ENCODE results near the gene C16orf96. TPM values are rescaled to one million over a fixed set of nuclear protein-coding genes. Genes with fewer than 3 reads are reported as not detected.

The C16orf96 gene
- total RNA-seq, 1 donor from 2014 or later: not detected

- intact Hi-C loops (cut with micrococcal nuclease): no loop called here
- H3K4me1 Mint-ChIP-seq (ENCODE audit: low read depth): peaks cover 44% of the 10 kb centered on the region
- H3K4me3 Mint-ChIP-seq (ENCODE audit: low read depth): no peak overlapping the region
- no peaks in the 10 kb centered on the region for H3K9me3 Mint-ChIP-seq
- no peak for DNase-seq (ENCODE audit: low spot score)
- H3K36me3 Mint-ChIP-seq (ENCODE audit: low read depth): peaks cover 30% of the 10 kb centered on the region
- H3K27ac Mint-ChIP-seq: no peak overlapping the region
- H3K27me3 Mint-ChIP-seq (ENCODE audit: low read depth): no peaks in the 10 kb centered on the region
These were observed 23.9 kb upstream of the C16orf96 start for GRCh38 chr16:4532238-4532637.

GRCh38 chr16:4533490-4533889 lies 22.6 kb upstream of the C16orf96 start:
- H3K9me3 Mint-ChIP-seq: no peaks in the 10 kb centered on the region
- no peaks in the 10 kb centered on the region for H3K27me3 Mint-ChIP-seq (ENCODE audit: low read depth)
- no peak overlapping the region for H3K27ac Mint-ChIP-seq
- H3K36me3 Mint-ChIP-seq (ENCODE audit: low read depth): peaks cover 31% of the 10 kb centered on the region
- peaks cover 44% of the 10 kb centered on the region for H3K4me1 Mint-ChIP-seq (ENCODE audit: low read depth)
- no peak overlapping the region for H3K4me3 Mint-ChIP-seq (ENCODE audit: low read depth)
- no peak for DNase-seq (ENCODE audit: low spot score)
- intact Hi-C loops (cut with micrococcal nuclease): no loop called here

GRCh38 chr16:4534151-4534790 lies 21.9 kb upstream of the C16orf96 start:
- H3K4me3 Mint-ChIP-seq (ENCODE audit: low read depth): no peak overlapping the region
- H3K27me3 Mint-ChIP-seq (ENCODE audit: low read depth): no peaks in the 10 kb centered on the region
- peaks cover 43% of the 10 kb centered on the region for H3K4me1 Mint-ChIP-seq (ENCODE audit: low read depth)
- intact Hi-C loops (cut with micrococcal nuclease): no loop called here
- H3K27ac Mint-ChIP-seq: peak overlapping the region; percentile 47
- DNase-seq (ENCODE audit: low spot score): no peak
- H3K36me3 Mint-ChIP-seq (ENCODE audit: low read depth): peaks cover 36% of the 10 kb centered on the region
- peaks cover 6% of the 10 kb centered on the region for H3K9me3 Mint-ChIP-seq

DNA sequence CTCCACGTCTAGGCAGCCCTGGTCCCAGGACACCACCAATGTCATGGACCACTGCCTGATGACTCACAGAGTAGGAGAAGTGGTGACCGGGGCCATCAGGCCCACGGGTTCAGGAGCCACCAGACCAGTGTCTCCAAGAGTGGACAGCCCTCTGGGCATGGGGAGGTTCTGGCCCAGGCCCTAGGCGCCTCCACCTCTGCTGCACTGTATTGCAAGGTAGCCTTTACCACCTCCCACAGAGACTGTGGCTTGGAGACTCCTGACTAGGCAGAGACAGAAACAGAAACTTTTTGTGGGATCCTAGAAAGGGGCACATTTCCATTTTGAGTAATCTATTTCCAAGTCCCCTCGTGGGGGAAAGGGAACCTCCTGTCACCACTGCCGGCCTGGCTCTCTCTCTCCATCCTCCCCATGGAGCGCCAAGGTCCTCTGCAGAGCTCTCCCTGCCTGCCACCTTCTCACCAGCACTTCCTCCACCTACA lies 20.5 kb upstream of the C16orf96 start:
- H3K27ac Mint-ChIP-seq: peak overlapping the region; percentile 40
- H3K4me3 Mint-ChIP-seq (ENCODE audit: low read depth): peak overlapping the region; percentile 24
- peaks cover 42% of the 10 kb centered on the region for H3K36me3 Mint-ChIP-seq (ENCODE audit: low read depth)
- intact Hi-C loops (cut with micrococcal nuclease): loop anchor here (2.0 to 5.0 kb wide), 4 partner anchors 29 to 142 kb away; partner anchors contain the start of gene CORO7
- no peaks in the 10 kb centered on the region for H3K27me3 Mint-ChIP-seq (ENCODE audit: low read depth)
- DNase-seq (ENCODE audit: low spot score): no peak
- H3K4me1 Mint-ChIP-seq (ENCODE audit: low read depth): peaks cover 38% of the 10 kb centered on the region
- peaks cover 16% of the 10 kb centered on the region for H3K9me3 Mint-ChIP-seq

DNA sequence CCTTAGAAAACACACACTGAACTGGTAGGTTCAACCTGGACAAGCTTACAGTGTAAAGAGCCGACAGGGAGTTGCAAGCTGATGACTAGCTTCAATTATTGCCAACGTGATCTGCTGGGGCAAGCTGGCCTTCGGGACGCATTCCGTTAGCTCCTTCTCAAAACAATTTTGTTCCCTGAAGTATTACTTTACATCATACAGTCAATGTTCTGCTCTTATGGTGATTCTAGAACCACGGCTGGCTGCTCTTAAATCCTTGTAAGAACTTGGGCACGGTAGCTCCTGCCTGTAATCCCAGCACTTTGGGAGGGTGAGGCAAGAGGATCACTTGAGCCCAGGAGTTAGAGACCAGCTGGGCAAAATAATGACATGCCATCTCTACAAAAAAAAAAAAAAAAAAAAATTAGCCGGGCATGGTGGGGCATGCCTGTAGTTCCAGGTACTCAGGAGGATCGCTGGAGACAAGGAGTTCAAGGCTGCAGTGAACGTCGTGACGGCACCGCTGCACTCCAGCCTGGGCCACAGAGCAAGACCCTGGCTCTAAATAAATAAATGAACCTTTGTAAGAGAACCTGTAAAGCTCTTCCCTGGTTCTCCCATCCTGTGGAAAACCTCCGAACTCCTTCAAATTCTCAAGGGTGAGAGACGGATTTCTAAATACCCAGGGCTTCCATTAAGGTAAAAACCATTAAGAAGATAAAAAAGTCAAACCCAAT lies 19.6 kb upstream of the C16orf96 start:
- peaks cover 38% of the 10 kb centered on the region for H3K4me1 Mint-ChIP-seq (ENCODE audit: low read depth)
- intact Hi-C loops (cut with micrococcal nuclease): loop anchor here (2.0 to 5.0 kb wide), 4 partner anchors 30 to 141 kb away; partner anchors contain the start of gene CORO7
- H3K27me3 Mint-ChIP-seq (ENCODE audit: low read depth): no peaks in the 10 kb centered on the region
- H3K36me3 Mint-ChIP-seq (ENCODE audit: low read depth): peaks cover 42% of the 10 kb centered on the region
- peaks cover 16% of the 10 kb centered on the region for H3K9me3 Mint-ChIP-seq
- peak overlapping the region; percentile 80 for H3K4me3 Mint-ChIP-seq (ENCODE audit: low read depth)
- DNase-seq (ENCODE audit: low spot score): no peak
- peak overlapping the region; percentile 40 for H3K27ac Mint-ChIP-seq

GRCh38 chr16:4537376-4538343 lies 18.5 kb upstream of the C16orf96 start:
- H3K4me3 Mint-ChIP-seq (ENCODE audit: low read depth): peak overlapping the region; percentile 80
- peak overlapping the region; percentile 30 for H3K27ac Mint-ChIP-seq
- intact Hi-C loops (cut with micrococcal nuclease): loop anchor here (2.0 to 5.0 kb wide), 5 partner anchors 31 to 140 kb away; partner anchors contain the start of genes CORO7 and HMOX2
- H3K27me3 Mint-ChIP-seq (ENCODE audit: low read depth): no peaks in the 10 kb centered on the region
- H3K9me3 Mint-ChIP-seq: peaks cover 16% of the 10 kb centered on the region
- peaks cover 38% of the 10 kb centered on the region for H3K4me1 Mint-ChIP-seq (ENCODE audit: low read depth)
- H3K36me3 Mint-ChIP-seq (ENCODE audit: low read depth): peaks cover 33% of the 10 kb centered on the region
- DNase-seq (ENCODE audit: low spot score): no peak

- Mint-ChIP-seq H3K4me3 (ENCODE audit: low read depth) (peak within 1 kb of the TSS; percentile 80), H3K36me3 (ENCODE audit: low read depth) (peaks cover 25% of the 10 kb centered on the region), H3K27me3 (ENCODE audit: low read depth) (no peaks in the 10 kb centered on the region), H3K4me1 (ENCODE audit: low read depth) (peaks cover 38% of the 10 kb centered on the region), H3K9me3 (peaks cover 16% of the 10 kb centered on the region), H3K27ac (peak within 1 kb of the TSS; percentile 72)
- intact Hi-C loops (cut with micrococcal nuclease): loop anchor here (1.0 to 5.0 kb wide), 5 partner anchors 9 to 139 kb away; partner anchors contain the start of genes CORO7 and HMOX2
- peak; percentile 87 for DNase-seq (ENCODE audit: low spot score)
These were observed 17.5 kb upstream of the C16orf96 start, which contains the start of gene CDIP1 for GRCh38 chr16:4538350-4539235. Gene CDIP1, minus strand, starts transcription at chr16:4538773. Its CDS starts 24,643 bp downstream, at chr16:4514130.

DNA sequence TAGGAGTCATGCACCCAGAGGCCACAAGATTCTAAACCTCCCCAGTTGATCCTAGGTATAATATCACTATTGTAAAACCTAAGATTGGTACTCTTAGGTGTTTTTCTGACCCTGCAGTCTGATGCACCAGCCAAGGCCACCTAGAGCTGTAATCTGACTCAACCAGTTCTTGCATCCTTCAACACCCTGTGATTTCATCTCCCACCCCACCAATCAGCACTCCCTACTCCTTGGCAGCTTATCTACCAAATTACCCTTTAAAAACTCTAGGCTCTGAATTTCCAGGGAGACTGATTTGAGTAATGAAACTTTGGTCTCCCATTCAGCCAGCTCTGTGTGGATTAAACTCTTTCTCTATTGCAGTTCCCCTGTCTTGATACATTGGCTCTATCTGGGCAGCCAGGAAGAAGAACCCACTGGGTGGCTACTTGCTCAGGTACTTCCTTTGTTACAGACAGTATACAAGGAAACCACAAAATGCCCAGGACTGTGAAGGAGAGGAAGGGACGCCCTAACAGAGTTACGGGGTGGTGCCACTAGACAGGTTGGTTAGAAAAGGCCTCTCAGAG lies 16.3 kb upstream of the C16orf96 start:
- Mint-ChIP-seq H3K4me3 (ENCODE audit: low read depth) (no peak overlapping the region), H3K36me3 (ENCODE audit: low read depth) (peaks cover 19% of the 10 kb centered on the region), H3K27me3 (ENCODE audit: low read depth) (peaks cover 2% of the 10 kb centered on the region), H3K4me1 (ENCODE audit: low read depth) (peaks cover 34% of the 10 kb centered on the region), H3K27ac (peak overlapping the region; percentile 40), H3K9me3 (peaks cover 16% of the 10 kb centered on the region)
- no peak for DNase-seq (ENCODE audit: low spot score)
- intact Hi-C loops (cut with micrococcal nuclease): loop anchor here (1.0 to 5.0 kb wide), 5 partner anchors 10 to 138 kb away; partner anchors contain the start of genes CORO7 and HMOX2

- Mint-ChIP-seq H3K4me1 (ENCODE audit: low read depth) (peaks cover 6% of the 10 kb centered on the region), H3K9me3 (peaks cover 8% of the 10 kb centered on the region), H3K36me3 (ENCODE audit: low read depth) (peaks cover 6% of the 10 kb centered on the region), H3K27ac (no peak overlapping the region), H3K27me3 (ENCODE audit: low read depth) (peaks cover 3% of the 10 kb centered on the region), H3K4me3 (ENCODE audit: low read depth) (no peak overlapping the region)
- DNase-seq (ENCODE audit: low spot score): no peak
- intact Hi-C loops (cut with micrococcal nuclease): no loop called here
These were observed 11.7 kb upstream of the C16orf96 start for GRCh38 chr16:4544473-4544872.

GRCh38 chr16:4548124-4548523 lies 8.0 kb upstream of the C16orf96 start:
- DNase-seq (ENCODE audit: low spot score): no peak
- no peak overlapping the region for H3K27ac Mint-ChIP-seq
- H3K27me3 Mint-ChIP-seq (ENCODE audit: low read depth): peaks cover 5% of the 10 kb centered on the region
- no peaks in the 10 kb centered on the region for H3K36me3 Mint-ChIP-seq (ENCODE audit: low read depth)
- no peak overlapping the region for H3K4me3 Mint-ChIP-seq (ENCODE audit: low read depth)
- H3K9me3 Mint-ChIP-seq: no peaks in the 10 kb centered on the region
- intact Hi-C loops (cut with micrococcal nuclease): loop anchor here (1.0 kb wide), 2 partner anchors 31 to 42 kb away; no protein-coding TSS in a partner anchor
- H3K4me1 Mint-ChIP-seq (ENCODE audit: low read depth): peaks cover 5% of the 10 kb centered on the region

DNA sequence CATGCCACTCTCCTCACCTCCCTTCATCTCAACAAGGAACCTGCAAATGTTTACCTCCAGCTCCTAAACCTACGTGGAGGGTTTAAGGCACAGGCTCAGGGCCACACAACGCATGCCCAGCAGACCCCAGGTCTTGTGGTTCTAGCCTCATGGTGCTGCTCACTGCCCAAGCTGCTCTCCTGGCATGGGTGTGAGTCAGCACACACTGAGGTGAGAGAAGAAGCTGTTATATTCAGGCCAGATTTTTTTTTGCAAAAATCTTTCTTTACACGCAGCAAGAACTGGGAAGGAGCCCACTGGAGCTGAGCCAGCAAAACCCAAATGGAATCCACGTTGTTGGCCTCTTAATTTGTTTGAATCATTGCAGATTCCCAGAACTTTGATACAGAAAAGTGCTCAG lies 5.5 kb upstream of the C16orf96 start:
- Mint-ChIP-seq H3K27ac (no peak overlapping the region), H3K4me3 (ENCODE audit: low read depth) (no peak overlapping the region)

More for the DNA sequence above, 5.5 kb upstream of the C16orf96 start:
- Mint-ChIP-seq H3K27me3 (ENCODE audit: low read depth) (peaks cover 2% of the 10 kb centered on the region), H3K36me3 (ENCODE audit: low read depth) (no peaks in the 10 kb centered on the region), H3K9me3 (no peaks in the 10 kb centered on the region), H3K4me1 (ENCODE audit: low read depth) (peaks cover 5% of the 10 kb centered on the region)
- intact Hi-C loops (cut with micrococcal nuclease): no loop called here
- no peak for DNase-seq (ENCODE audit: low spot score)
